ENCODE measurements around the gene SLC2A4RG. TPM values are rescaled to one million over a fixed set of nuclear protein-coding genes. Genes with fewer than 3 reads are reported as not detected.

The SLC2A4RG gene
- total and polyA plus RNA-seq, 4 donors, result 18.8 to 121 (median 61.3) TPM

DNA sequence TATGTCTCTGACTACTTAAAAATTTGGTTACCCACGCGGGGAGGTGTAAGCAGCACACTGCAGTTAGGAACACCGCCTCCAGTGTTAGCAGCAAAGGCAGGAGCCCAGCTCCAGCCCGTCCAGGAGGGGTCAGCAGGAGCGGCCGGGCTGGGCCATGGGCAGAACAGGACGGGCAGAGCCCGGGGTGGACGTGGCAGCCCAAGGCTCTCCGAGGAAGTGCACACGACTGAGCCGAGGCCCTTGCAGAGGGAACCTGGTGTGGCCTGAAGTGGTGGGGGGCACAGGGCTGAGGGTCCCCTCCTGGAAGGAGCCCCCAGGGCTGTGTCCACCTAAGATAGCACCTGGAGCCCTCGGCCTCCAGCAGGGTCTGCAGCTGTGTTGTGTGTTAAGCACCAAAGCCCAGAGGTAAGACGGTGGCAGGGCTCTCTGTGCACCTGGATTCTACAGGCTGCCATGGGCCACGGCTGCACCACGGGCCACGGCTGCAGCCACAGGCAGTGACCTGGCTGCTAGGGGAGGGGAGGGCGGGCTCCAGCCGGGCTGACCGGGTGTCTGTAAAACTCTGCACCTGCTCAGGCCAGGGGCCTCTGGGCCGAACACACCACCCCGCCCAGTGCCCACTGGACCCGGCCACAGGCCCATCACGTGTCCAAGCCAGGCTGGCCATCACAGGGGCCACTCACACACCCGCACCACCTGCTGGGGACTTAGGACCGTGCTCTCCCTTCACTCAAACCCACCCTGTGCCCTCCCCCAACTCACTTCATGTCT, 6.6 kb downstream of the SLC2A4RG start:
- Histone ChIP-seq H3K4me1 (ENCODE audit: control insufficient read depth in 5 of 5, insufficient read depth in 5 of 5, low read length in 5 of 5) (peaks cover 0 to 18% (median 9%) of the 10 kb centered on the region in 5 donors), H3K36me3 (ENCODE audit: control insufficient read depth in 4 of 4, insufficient read depth in 4 of 4, low read length in 4 of 4) (peaks cover 0 to 34% (median 5%) of the 10 kb centered on the region in 4 donors), H3K27me3 (ENCODE audit: control insufficient read depth in 3 of 3, insufficient read depth in 3 of 3, low read length in 2 of 3) (no peaks in the 10 kb centered on the region), H3K4me3 (no peak overlapping the region), H3K27ac (ENCODE audit: low read depth in 1 of 2, low read length in 1 of 2) (no peak overlapping the region), H3K9ac (ENCODE audit: insufficient read depth in 1 of 2, low read length in 2 of 2) (no peak overlapping the region), H3K9me3 (ENCODE audit: control insufficient read depth in 4 of 4, insufficient read depth in 3 of 4, low read length in 3 of 4) (no peaks in the 10 kb centered on the region)
- peak in 1 of 3 donors; percentile 11 for DNase-seq
- TF ChIP-seq, protein P1, sequence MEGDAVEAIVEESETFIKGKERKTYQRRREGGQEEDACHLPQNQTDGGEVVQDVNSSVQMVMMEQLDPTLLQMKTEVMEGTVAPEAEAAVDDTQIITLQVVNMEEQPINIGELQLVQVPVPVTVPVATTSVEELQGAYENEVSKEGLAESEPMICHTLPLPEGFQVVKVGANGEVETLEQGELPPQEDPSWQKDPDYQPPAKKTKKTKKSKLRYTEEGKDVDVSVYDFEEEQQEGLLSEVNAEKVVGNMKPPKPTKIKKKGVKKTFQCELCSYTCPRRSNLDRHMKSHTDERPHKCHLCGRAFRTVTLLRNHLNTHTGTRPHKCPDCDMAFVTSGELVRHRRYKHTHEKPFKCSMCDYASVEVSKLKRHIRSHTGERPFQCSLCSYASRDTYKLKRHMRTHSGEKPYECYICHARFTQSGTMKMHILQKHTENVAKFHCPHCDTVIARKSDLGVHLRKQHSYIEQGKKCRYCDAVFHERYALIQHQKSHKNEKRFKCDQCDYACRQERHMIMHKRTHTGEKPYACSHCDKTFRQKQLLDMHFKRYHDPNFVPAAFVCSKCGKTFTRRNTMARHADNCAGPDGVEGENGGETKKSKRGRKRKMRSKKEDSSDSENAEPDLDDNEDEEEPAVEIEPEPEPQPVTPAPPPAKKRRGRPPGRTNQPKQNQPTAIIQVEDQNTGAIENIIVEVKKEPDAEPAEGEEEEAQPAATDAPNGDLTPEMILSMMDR (IDR thresholded peaks at IDR 0.05; ENCODE audit: control extremely low read depth, extremely low read depth), result no peak
- 91 to 94% methylated on average over 24 to 26 of the region's 26 CpGs for WGBS, 2 donors
- ATAC-seq (ENCODE audit: insufficient read depth, low FRiP score), result no peak

DNA sequence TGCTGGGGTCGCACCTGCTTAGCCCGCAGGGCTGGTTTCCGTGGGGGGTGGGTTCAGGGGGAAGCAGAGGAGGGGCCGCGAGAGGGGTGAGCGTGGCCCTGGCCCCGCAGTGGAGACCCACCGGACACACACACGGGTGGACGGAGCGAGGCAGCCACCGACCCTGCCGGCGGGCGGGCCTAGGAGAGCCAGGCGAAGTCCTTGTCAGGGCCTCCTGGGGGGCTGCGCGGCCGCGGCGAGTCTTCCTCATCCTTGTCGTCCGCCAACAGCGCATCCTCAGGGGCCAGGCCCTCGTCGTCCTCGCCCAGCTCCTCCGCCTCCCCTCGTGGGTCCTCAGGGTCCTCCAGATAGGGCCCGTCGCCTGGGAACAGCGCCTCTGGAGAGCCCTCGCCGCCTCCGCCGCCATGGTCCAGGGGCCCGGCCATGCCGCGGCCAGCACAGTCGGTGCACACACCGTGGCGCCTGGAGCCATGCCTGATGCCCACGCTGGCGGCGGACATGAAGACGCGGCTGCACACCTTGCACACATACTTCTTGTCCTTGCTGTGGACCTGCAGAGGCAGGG, 7.3 kb downstream of the SLC2A4RG start:
- WGBS, 2 donors, result 94 to 97% methylated on average over 47 of the region's 47 CpGs
- ATAC-seq (ENCODE audit: insufficient read depth, low FRiP score), result no peak
- TF ChIP-seq, protein P1 (IDR thresholded peaks at IDR 0.05; ENCODE audit: control extremely low read depth, extremely low read depth), result no peak

GRCh38 chr20:63747622-63748069, 8.1 kb downstream of the SLC2A4RG start:
- Histone ChIP-seq H3K4me3 (no peak overlapping the region), H3K36me3 (ENCODE audit: control insufficient read depth in 4 of 4, insufficient read depth in 4 of 4, low read length in 4 of 4) (peaks cover 0 to 29% (median 0%) of the 10 kb centered on the region in 4 donors), H3K27me3 (ENCODE audit: control insufficient read depth in 3 of 3, insufficient read depth in 3 of 3, low read length in 2 of 3) (no peaks in the 10 kb centered on the region), H3K9me3 (ENCODE audit: control insufficient read depth in 4 of 4, insufficient read depth in 3 of 4, low read length in 3 of 4) (no peaks in the 10 kb centered on the region), H3K4me1 (ENCODE audit: control insufficient read depth in 5 of 5, insufficient read depth in 5 of 5, low read length in 5 of 5) (peaks cover 0 to 11% (median under 1%) of the 10 kb centered on the region in 5 donors), H3K27ac (ENCODE audit: low read depth in 1 of 2, low read length in 1 of 2) (no peak overlapping the region), H3K9ac (ENCODE audit: insufficient read depth in 1 of 2, low read length in 2 of 2) (no peak overlapping the region)
- ATAC-seq (ENCODE audit: insufficient read depth, low FRiP score) (no peak), DNase-seq (no peak)
- TF ChIP-seq, protein P1 (IDR thresholded peaks at IDR 0.05; ENCODE audit: control extremely low read depth, extremely low read depth), result no peak
- 80 to 95% methylated on average over 12 to 13 of the region's 13 CpGs for whole genome bisulfite sequencing, 2 donors

More for the DNA sequence above, 7.3 kb downstream of the SLC2A4RG start:
- no peaks in the 10 kb centered on the region for H3K9me3 ChIP-seq (ENCODE audit: control insufficient read depth in 4 of 4, insufficient read depth in 3 of 4, low read length in 3 of 4)
- H3K4me3 ChIP-seq, result no peak overlapping the region
- DNase-seq, result peak in 1 of 3 donors; percentile 12
- H3K4me1 ChIP-seq (ENCODE audit: control insufficient read depth in 5 of 5, insufficient read depth in 5 of 5, low read length in 5 of 5), result peaks cover 0 to 11% (median 2%) of the 10 kb centered on the region in 5 donors
- H3K36me3 ChIP-seq (ENCODE audit: control insufficient read depth in 4 of 4, insufficient read depth in 4 of 4, low read length in 4 of 4), result peaks cover 0 to 33% (median 2%) of the 10 kb centered on the region in 4 donors
- H3K27me3 ChIP-seq (ENCODE audit: control insufficient read depth in 3 of 3, insufficient read depth in 3 of 3, low read length in 2 of 3), result no peaks in the 10 kb centered on the region
- H3K27ac ChIP-seq (ENCODE audit: low read depth in 1 of 2, low read length in 1 of 2), result no peak overlapping the region
- H3K9ac ChIP-seq (ENCODE audit: insufficient read depth in 1 of 2, low read length in 2 of 2), result no peak overlapping the region
